Ascending aorta (tissue), 2 donors: Measurements from ENCODE around the gene ST3GAL5. TPM values are rescaled to one million over a fixed set of nuclear protein-coding genes. Genes with fewer than 3 reads are reported as not detected.

ENCODE experiments used
- DNase-seq, 2 donors: peaks; one replicate each; pipeline ENCODE4 v3.0.0-alpha.2; 2019; ENCODE audit warnings: low spot score in 2 of 2
- H3K27ac ChIP-seq, 2 donors: fragments of 200-600 bp; sonication (generic); one replicate each; pipeline ENCODE4 v1.5.1; 2016 to 2017; ENCODE audit warnings: mild to moderate bottlenecking in 1 of 2
- H3K27me3 ChIP-seq: fragments of 200-600 bp; sonication (generic); one replicate; pipeline ENCODE4 v1.5.1; 2017
- H3K36me3 ChIP-seq, 2 donors: fragments of 200-600 bp; sonication (generic); one replicate each; pipeline ENCODE4 v1.5.1; 2016
- H3K4me1 ChIP-seq, 2 donors: fragments of 200-600 bp; sonication (generic); one replicate each; pipeline ENCODE4 v1.5.1; 2016 to 2017; ENCODE audit warnings: mild to moderate bottlenecking in 1 of 2
- H3K4me3 ChIP-seq, 2 donors: fragments of 200-600 bp; sonication (generic); one replicate each; pipeline ENCODE4 v1.5.1; 2016 to 2017; ENCODE audit warnings: mild to moderate bottlenecking in 1 of 2
- H3K9me3 ChIP-seq, 2 donors: fragments of 200-600 bp; sonication (generic); one replicate each; pipeline ENCODE4 v1.5.1; 2016
- intact Hi-C: fragments of 100-400 bp; cut with DNase I; formaldehyde crosslinking; loops from one replicate; pipeline ENCODE4 v1.15.1; 2023
- total RNA-seq: library from RNA; depleted of rRNA; stranded (reverse); fragments of >200 nt; gene quantifications from one replicate; pipeline ENCODE4 v1.1.0, GENCODE V29; 2016
- TF ChIP-seq, protein P1 (sequence below), 3 experiments: fragments of 200-600 bp in 2 of 3; fragments of 450-650 bp in 1 of 3; sonication (generic) in 2 of 3; IDR thresholded peaks; one replicate each; pipeline ENCODE4 v1.5.1; 2016 to 2019; ENCODE audit warnings: antibody characterized with exemption in 3 of 3, mild to moderate bottlenecking in 1 of 3, moderate library complexity in 1 of 3

ST3GAL5 gene
- total RNA-seq, 1 donor from 2014 or later = 21.0 TPM

DNA sequence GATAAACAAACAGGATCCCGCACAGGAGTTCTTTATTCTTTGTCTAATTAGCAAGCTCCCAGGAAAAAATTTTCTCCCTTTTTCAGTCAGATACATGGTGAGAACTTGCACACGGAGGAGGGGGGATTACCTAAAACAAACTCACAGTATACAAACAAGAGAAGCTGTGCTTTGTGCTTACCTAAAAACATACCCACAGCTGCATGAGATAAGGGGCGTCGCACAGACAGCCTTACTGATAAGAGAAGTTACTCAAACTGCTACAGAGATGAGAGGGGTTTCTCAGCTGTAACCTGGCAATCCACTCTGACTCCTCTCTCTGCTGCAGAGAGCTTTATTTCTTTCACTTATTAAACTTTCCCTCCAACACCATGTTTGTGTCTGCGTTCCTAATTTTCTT lies 32.9 kb upstream of the ST3GAL5 start:
- intact Hi-C loops = no loop called here
- Histone ChIP-seq H3K27me3 (no peaks in the 10 kb centered on the region), H3K4me1 (peaks cover 0 to 2% of the 10 kb centered on the region in 2 donors), H3K9me3 (no peaks in the 10 kb centered on the region), H3K4me3 (no peak overlapping the region), H3K27ac (no peak overlapping the region), H3K36me3 (no peaks in the 10 kb centered on the region)
- DNase-seq = no peak
- TF ChIP-seq, protein P1, sequence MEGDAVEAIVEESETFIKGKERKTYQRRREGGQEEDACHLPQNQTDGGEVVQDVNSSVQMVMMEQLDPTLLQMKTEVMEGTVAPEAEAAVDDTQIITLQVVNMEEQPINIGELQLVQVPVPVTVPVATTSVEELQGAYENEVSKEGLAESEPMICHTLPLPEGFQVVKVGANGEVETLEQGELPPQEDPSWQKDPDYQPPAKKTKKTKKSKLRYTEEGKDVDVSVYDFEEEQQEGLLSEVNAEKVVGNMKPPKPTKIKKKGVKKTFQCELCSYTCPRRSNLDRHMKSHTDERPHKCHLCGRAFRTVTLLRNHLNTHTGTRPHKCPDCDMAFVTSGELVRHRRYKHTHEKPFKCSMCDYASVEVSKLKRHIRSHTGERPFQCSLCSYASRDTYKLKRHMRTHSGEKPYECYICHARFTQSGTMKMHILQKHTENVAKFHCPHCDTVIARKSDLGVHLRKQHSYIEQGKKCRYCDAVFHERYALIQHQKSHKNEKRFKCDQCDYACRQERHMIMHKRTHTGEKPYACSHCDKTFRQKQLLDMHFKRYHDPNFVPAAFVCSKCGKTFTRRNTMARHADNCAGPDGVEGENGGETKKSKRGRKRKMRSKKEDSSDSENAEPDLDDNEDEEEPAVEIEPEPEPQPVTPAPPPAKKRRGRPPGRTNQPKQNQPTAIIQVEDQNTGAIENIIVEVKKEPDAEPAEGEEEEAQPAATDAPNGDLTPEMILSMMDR (IDR thresholded peaks at IDR 0.05) = no peak

DNA sequence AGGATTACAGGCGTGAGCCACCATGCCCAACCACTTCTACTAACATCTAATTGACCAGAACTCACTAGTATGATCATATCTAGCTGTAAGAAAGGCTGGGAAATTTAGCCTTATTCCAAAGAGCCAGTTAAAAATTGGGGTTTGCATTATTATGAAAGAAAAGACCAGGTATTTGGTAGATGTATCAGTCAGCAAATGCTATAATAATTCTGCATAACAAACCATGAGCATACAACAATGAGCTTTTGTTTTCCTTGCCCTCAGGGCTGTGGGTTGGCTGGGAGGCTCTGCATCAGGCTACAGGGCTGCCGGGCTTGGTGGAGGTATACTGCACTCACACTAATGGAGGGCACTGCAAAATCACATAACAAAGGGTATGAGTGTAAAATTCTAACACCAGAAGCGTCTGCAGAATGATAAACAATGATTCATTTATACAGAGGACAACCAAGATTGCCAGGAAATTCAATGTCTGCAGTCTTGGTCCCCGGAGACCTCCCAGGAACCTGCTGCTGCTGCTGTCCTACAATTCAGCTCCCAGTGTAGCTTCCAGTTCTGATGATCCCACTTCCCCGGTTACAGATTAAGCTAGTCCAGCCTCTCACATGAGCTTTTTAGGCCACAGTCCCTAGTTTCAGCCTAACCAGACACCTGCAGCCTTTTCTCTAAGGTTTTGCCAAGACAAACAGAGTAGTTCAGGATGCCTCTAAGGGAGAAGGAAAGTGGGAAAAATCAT lies 32.2 kb upstream of the ST3GAL5 start:
- intact Hi-C loops = no loop called here
- H3K4me1 ChIP-seq = peaks cover 0 to 2% of the 10 kb centered on the region in 2 donors
- no peaks in the 10 kb centered on the region for H3K27me3 ChIP-seq
- H3K36me3 ChIP-seq = no peaks in the 10 kb centered on the region
- TF ChIP-seq, protein P1 (IDR thresholded peaks at IDR 0.05) = no peak
- DNase-seq = peak in 1 of 2 donors; percentile 28
- H3K9me3 ChIP-seq = no peaks in the 10 kb centered on the region
- no peak overlapping the region for H3K4me3 ChIP-seq
- no peak overlapping the region for H3K27ac ChIP-seq

DNA sequence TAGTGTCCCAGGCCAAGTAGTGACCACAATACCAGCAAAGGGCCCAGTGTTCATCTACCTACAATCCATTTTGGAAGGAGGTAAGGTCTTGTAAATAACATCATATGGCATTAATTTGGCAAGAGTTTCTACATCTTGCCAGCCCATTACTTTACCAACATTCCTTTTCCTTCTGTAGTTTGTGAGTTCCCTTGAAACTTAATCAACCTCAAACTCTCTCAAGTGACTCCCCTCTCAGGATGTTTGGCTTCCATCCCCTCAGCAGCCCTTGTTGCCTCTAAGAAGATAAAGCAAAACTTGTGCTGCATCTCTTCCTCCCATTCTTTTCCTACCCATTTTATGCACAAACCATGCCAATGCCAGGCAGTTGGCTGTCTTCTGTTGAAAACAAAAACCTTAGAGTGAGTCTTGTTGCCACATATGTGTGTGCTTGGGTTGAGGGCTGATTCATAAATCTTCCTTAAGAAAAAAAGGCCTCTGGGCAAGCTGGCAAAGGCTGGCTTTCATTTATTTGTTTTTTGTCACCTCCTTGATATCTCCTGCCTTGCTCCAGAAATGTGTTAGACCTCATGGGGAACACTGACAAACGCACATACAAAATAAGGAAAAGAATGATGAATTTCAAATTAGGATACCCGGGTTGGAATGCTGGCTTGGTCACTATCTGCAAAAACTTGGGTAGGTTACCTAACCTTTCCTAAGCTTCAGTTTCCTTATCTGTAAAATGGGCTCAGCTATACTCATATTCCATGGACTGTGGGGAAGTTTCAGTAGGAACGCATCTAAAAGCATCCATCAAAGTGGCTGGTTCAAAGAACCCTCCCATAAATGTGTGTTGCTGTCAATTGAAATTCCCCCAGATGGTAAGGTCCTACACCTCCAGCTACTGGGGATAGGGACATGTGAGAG lies 29.4 kb upstream of the ST3GAL5 start:
- intact Hi-C loops = no loop called here
- Histone ChIP-seq H3K4me3 (no peak overlapping the region), H3K9me3 (no peaks in the 10 kb centered on the region), H3K36me3 (no peaks in the 10 kb centered on the region), H3K27me3 (no peaks in the 10 kb centered on the region), H3K27ac (no peak overlapping the region), H3K4me1 (peaks cover 0 to 2% of the 10 kb centered on the region in 2 donors)
- TF ChIP-seq, protein P1 (IDR thresholded peaks at IDR 0.05) = no peak
- peak in 1 of 2 donors; percentile 11 for DNase-seq

DNA sequence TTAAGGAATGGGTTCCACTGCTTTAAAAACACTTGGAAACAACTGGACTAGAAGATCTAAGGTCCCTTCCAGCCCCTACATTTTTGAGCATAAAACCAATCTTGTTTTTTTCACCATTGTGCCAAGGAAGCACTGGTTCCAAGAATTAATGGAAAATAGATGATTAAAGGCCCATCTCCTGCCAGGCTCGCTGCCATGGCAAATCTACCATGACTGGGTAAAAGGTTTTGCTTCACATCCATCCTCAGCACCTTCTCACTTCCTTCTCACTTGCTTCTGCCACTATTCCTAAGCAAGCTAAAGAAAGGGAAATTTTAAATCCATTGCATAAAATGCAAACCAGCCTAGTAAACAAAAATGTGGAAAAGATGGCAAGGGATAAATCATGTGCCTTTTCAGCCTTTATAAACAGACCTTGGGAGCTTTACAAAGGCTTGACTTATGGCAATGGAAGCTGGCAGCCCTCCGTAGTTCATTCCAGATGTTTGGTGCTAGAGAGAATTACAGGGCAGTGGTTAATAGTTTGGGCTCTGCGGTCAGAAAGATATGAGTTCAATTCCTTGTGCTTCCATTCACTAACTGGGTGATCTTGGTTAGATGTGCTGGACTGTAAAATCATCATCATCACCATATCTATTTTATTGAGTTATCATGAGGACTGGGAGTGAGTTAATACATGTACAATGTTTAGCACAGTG lies 27.0 kb upstream of the ST3GAL5 start:
- TF ChIP-seq, protein P1 (IDR thresholded peaks at IDR 0.05) = no peak
- H3K27me3 ChIP-seq = no peaks in the 10 kb centered on the region
- H3K4me3 ChIP-seq = no peak overlapping the region
- no peaks in the 10 kb centered on the region for H3K9me3 ChIP-seq
- H3K36me3 ChIP-seq = no peaks in the 10 kb centered on the region
- H3K4me1 ChIP-seq = peaks cover 0 to 15% of the 10 kb centered on the region in 2 donors
- peak overlapping the region; percentile 21 to 41 for H3K27ac ChIP-seq
- peak in 1 of 2 donors; percentile 43 for DNase-seq
- intact Hi-C loops = no loop called here

DNA sequence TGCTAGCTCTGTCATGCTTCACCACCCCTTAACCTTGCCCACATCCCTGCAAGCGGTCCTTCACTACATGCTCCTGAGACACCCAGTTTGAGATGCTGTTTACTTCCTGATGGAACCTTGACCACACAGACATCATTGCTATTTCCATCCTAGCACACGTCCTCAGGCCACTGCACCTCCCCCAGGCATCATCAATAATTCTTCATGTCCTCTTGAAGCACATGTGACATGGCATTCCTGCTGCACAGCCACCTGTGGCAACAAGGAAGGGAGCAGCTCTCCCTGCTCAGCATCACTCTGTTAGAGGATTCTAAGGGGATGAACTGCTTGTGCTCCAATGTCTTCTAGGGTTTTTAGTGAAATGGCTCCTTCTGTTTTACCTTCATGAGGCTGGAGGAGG lies 26.1 kb upstream of the ST3GAL5 start:
- intact Hi-C loops = no loop called here
- TF ChIP-seq, protein P1 (IDR thresholded peaks at IDR 0.05) = no peak
- no peaks in the 10 kb centered on the region for H3K27me3 ChIP-seq
- H3K4me3 ChIP-seq = no peak overlapping the region
- peak overlapping the region in 1 of 2 donors; percentile 41 for H3K27ac ChIP-seq
- H3K36me3 ChIP-seq = no peaks in the 10 kb centered on the region
- peaks cover 0 to 20% of the 10 kb centered on the region in 2 donors for H3K4me1 ChIP-seq
- H3K9me3 ChIP-seq = no peaks in the 10 kb centered on the region
- DNase-seq = peak in 1 of 2 donors; percentile 38
